ENCODE data around the gene DBX1.

The DBX1 gene

GRCh38 chr11:20178976-20179375 lies 18.7 kb upstream of the DBX1 start:
- DNase-seq (ENCODE audit: low read depth) = no peak
- TF ChIP-seq CTCF (IDR thresholded peaks at IDR 0.05; ENCODE audit: low read length, missing control alignments) = no peak
- no peak overlapping the region for H3K4me3 ChIP-seq (replicated peaks; ENCODE audit: low read depth, low read length)

- no peak overlapping the region for H3K4me3 ChIP-seq (replicated peaks; ENCODE audit: low read depth, low read length)
- DNase-seq (ENCODE audit: low read depth) = no peak
- no peak for TF ChIP-seq CTCF (IDR thresholded peaks at IDR 0.05; ENCODE audit: low read length, missing control alignments)
Observed at GRCh38 chr11:20177136-20177535, 16.9 kb upstream of the DBX1 start.

GRCh38 chr11:20172721-20173447 lies 12.6 kb upstream of the DBX1 start:
- no peak overlapping the region for H3K4me3 ChIP-seq (replicated peaks; ENCODE audit: low read depth, low read length)
- no peak for TF ChIP-seq CTCF (IDR thresholded peaks at IDR 0.05; ENCODE audit: low read length, missing control alignments)
- no peak for DNase-seq (ENCODE audit: low read depth)

- DNase-seq (ENCODE audit: low read depth) = no peak
- peak overlapping the region; percentile 12 for H3K4me3 ChIP-seq (replicated peaks; ENCODE audit: low read depth, low read length)
- no peak for TF ChIP-seq CTCF (IDR thresholded peaks at IDR 0.05; ENCODE audit: low read length, missing control alignments)
Observed at GRCh38 chr11:20163783-20164481, 3.7 kb upstream of the DBX1 start.

GRCh38 chr11:20162824-20163782 lies 2.8 kb upstream of the DBX1 start:
- peak overlapping the region; percentile 12 for H3K4me3 ChIP-seq (replicated peaks; ENCODE audit: low read depth, low read length)
- no peak for TF ChIP-seq CTCF (IDR thresholded peaks at IDR 0.05; ENCODE audit: low read length, missing control alignments)
- DNase-seq (ENCODE audit: low read depth) = peak; percentile 24

GRCh38 chr11:20161923-20162744 lies 1.9 kb upstream of the DBX1 start:
- no peak for DNase-seq (ENCODE audit: low read depth)
- no peak for TF ChIP-seq CTCF (IDR thresholded peaks at IDR 0.05; ENCODE audit: low read length, missing control alignments)
- no peak overlapping the region for H3K4me3 ChIP-seq (replicated peaks; ENCODE audit: low read depth, low read length)

Measured in fibroblast of pulmonary artery (primary cell).